Mucosa of rectum (tissue), 2 donors: ENCODE data around the gene APOD.
A peak's percentile ranks its signal among the peaks of the same experiment; 100 is the strongest.
"Not testable (repeated sequence)": the region's sequence is repeated elsewhere in the genome, so short reads cannot be mapped to it uniquely, and the experiment has no call there.

Source experiments
- H3K27ac ChIP-seq, 2 donors: one replicate each; pipeline ENCODE4 v1.7.0; 2013; ENCODE audit warnings: inconsistent platforms in 2 of 2, low read depth in 2 of 2, low read length in 2 of 2
- H3K27me3 ChIP-seq, 2 donors: one replicate each; pipeline ENCODE4 v1.7.0; 2013; ENCODE audit warnings: low read length in 2 of 2; ENCODE audit not compliant: control insufficient read depth in 2 of 2, insufficient read depth in 2 of 2
- H3K36me3 ChIP-seq, 2 donors: one replicate each; pipeline ENCODE4 v1.7.0; 2013; ENCODE audit warnings: low read length in 2 of 2; ENCODE audit not compliant: control insufficient read depth in 2 of 2, insufficient read depth in 2 of 2
- H3K4me1 ChIP-seq, 2 donors: one replicate each; pipeline ENCODE4 v1.7.0; 2013; ENCODE audit warnings: low read length in 2 of 2, mild to moderate bottlenecking in 1 of 2; ENCODE audit not compliant: control insufficient read depth in 2 of 2, insufficient read depth in 2 of 2
- H3K4me3 ChIP-seq, 2 donors: one replicate each; pipeline ENCODE4 v1.7.0; 2013; ENCODE audit warnings: low read length in 2 of 2
- H3K9ac ChIP-seq, 2 donors: one replicate each; pipeline ENCODE4 v1.7.0; 2013; ENCODE audit warnings: low read length in 2 of 2, low read depth in 1 of 2, mild to moderate bottlenecking in 1 of 2
- H3K9me3 ChIP-seq, 2 donors: one replicate each; pipeline ENCODE4 v1.7.0; 2013; ENCODE audit warnings: low read length in 2 of 2; ENCODE audit not compliant: control insufficient read depth in 2 of 2
- donor health status: healthy.
- donor health status: Normal muscosa, but diverticular disease.

APOD gene

GRCh38 chr3:195583831-195584542 lies at the start of gene APOD:
APOD (minus strand) TSS chr3:195583940; CDS start chr3:195579461, 4,479 bp downstream.
- no peaks in the 10 kb centered on the region for H3K36me3 ChIP-seq
- H3K4me1 ChIP-seq, result peaks cover 0 to 7% of the 10 kb centered on the region in 2 donors
- no peaks in the 10 kb centered on the region for H3K9me3 ChIP-seq
- H3K27me3 ChIP-seq, result no peaks in the 10 kb centered on the region
- no peak within 1 kb of the TSS for H3K9ac ChIP-seq
- H3K27ac ChIP-seq, result peak within 1 kb of the TSS in 1 of 2 donors; percentile 11
- H3K4me3 ChIP-seq, result no peak within 1 kb of the TSS

GRCh38 chr3:195633351-195633750 lies 49.6 kb upstream of the APOD start:
- not testable (repeated sequence) for H3K4me1 ChIP-seq, H3K27me3 ChIP-seq, H3K36me3 ChIP-seq, H3K4me3 ChIP-seq, H3K27ac ChIP-seq, H3K9ac ChIP-seq, H3K9me3 ChIP-seq

GRCh38 chr3:195632501-195633185 lies 48.9 kb upstream of the APOD start:
- H3K9me3 ChIP-seq, H3K4me3 ChIP-seq, H3K27ac ChIP-seq, H3K27me3 ChIP-seq, H3K36me3 ChIP-seq, H3K4me1 ChIP-seq, H3K9ac ChIP-seq: not testable (repeated sequence)

GRCh38 chr3:195632046-195632445 lies 48.3 kb upstream of the APOD start:
- not testable (repeated sequence) for H3K4me3 ChIP-seq, H3K27ac ChIP-seq, H3K27me3 ChIP-seq, H3K4me1 ChIP-seq, H3K9me3 ChIP-seq, H3K9ac ChIP-seq, H3K36me3 ChIP-seq

- H3K4me3 ChIP-seq, H3K27me3 ChIP-seq, H3K9ac ChIP-seq, H3K36me3 ChIP-seq, H3K27ac ChIP-seq, H3K9me3 ChIP-seq, H3K4me1 ChIP-seq: not testable (repeated sequence)
Measured at GRCh38 chr3:195630938-195631495, 47.3 kb upstream of the APOD start.

GRCh38 chr3:195630086-195630917 lies 46.6 kb upstream of the APOD start:
- H3K36me3 ChIP-seq, H3K27me3 ChIP-seq, H3K4me1 ChIP-seq, H3K27ac ChIP-seq, H3K9ac ChIP-seq, H3K9me3 ChIP-seq, H3K4me3 ChIP-seq: not testable (repeated sequence)

GRCh38 chr3:195629682-195630081 lies 45.9 kb upstream of the APOD start:
- not testable (repeated sequence) for H3K27me3 ChIP-seq, H3K27ac ChIP-seq, H3K9me3 ChIP-seq, H3K4me1 ChIP-seq, H3K36me3 ChIP-seq, H3K9ac ChIP-seq, H3K4me3 ChIP-seq

- not testable (repeated sequence) for H3K4me3 ChIP-seq, H3K27me3 ChIP-seq, H3K9me3 ChIP-seq, H3K9ac ChIP-seq, H3K4me1 ChIP-seq, H3K27ac ChIP-seq, H3K36me3 ChIP-seq
Measured at GRCh38 chr3:195628386-195628920, 44.7 kb upstream of the APOD start.

- H3K9me3 ChIP-seq, H3K9ac ChIP-seq, H3K27ac ChIP-seq, H3K4me3 ChIP-seq, H3K36me3 ChIP-seq, H3K4me1 ChIP-seq, H3K27me3 ChIP-seq: not testable (repeated sequence)
Measured at GRCh38 chr3:195627515-195628385, 44.0 kb upstream of the APOD start.
